PFSK-1 (cell line): ENCODE results near the gene PLA2R1.

Experiments
- FOXP2 ChIP-seq: optimal IDR thresholded peaks from 2 replicates; pipeline ENCODE3; 2011; ENCODE audit warnings: borderline replicate concordance, control low read depth, inconsistent platforms; ENCODE audit not compliant: insufficient read depth; ENCODE audit errors: extremely low read length, extremely low read depth
- POLR2AphosphoS5 ChIP-seq: IDR thresholded peaks from 2 replicates; pipeline ENCODE4 v1.6.1; 2012; ENCODE audit warnings: low read depth, mild to moderate bottlenecking, control low read depth, low read length, moderate library complexity
- SIN3A ChIP-seq: IDR thresholded peaks from 2 replicates; pipeline ENCODE4 v1.6.1; 2012; ENCODE audit warnings: mild to moderate bottlenecking, low read length, moderate library complexity, borderline replicate concordance; ENCODE audit not compliant: insufficient read depth
- TAF1 ChIP-seq: IDR thresholded peaks from 2 replicates; pipeline ENCODE4 v1.6.1; 2012; ENCODE audit warnings: low read length, control low read depth, borderline replicate concordance; ENCODE audit not compliant: insufficient read depth
- TF ChIP-seq, protein P1 (sequence below), 2 experiments: IDR thresholded peaks; 2 replicates each; pipeline versions ENCODE4 v1.6.1 to v1.8.0; 2011 to 2012; ENCODE audit warnings: low read depth in 2 of 2, low read length in 2 of 2, control low read depth in 1 of 2, inconsistent platforms in 1 of 2, mild to moderate bottlenecking in 1 of 2, moderate library complexity in 1 of 2; ENCODE audit not compliant: insufficient read depth in 1 of 2

DNA sequence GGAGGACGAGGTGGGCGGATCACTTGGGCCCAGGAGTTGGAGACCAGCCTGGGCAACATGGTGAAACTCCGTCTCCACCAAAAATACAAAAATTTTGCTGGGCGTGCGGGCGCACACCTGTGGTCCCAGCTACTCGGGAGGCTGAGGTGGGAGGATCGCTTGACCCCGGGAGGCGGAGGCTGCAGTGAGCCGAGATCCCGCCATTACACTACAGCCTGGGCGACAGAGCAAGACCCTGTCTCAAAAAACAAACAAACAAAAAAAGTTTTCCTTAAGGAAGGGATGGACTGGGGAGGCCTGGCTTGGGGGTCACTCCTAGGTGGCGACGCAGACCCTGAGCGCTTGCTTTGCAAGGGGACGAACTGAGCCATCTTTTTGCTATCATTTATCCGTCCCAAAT, 882 bp downstream of the PLA2R1 start:
- TF ChIP-seq POLR2AphosphoS5 (no peak), TAF1 (no peak), SIN3A (no peak), FOXP2 (no peak)
- TF ChIP-seq, protein P1, sequence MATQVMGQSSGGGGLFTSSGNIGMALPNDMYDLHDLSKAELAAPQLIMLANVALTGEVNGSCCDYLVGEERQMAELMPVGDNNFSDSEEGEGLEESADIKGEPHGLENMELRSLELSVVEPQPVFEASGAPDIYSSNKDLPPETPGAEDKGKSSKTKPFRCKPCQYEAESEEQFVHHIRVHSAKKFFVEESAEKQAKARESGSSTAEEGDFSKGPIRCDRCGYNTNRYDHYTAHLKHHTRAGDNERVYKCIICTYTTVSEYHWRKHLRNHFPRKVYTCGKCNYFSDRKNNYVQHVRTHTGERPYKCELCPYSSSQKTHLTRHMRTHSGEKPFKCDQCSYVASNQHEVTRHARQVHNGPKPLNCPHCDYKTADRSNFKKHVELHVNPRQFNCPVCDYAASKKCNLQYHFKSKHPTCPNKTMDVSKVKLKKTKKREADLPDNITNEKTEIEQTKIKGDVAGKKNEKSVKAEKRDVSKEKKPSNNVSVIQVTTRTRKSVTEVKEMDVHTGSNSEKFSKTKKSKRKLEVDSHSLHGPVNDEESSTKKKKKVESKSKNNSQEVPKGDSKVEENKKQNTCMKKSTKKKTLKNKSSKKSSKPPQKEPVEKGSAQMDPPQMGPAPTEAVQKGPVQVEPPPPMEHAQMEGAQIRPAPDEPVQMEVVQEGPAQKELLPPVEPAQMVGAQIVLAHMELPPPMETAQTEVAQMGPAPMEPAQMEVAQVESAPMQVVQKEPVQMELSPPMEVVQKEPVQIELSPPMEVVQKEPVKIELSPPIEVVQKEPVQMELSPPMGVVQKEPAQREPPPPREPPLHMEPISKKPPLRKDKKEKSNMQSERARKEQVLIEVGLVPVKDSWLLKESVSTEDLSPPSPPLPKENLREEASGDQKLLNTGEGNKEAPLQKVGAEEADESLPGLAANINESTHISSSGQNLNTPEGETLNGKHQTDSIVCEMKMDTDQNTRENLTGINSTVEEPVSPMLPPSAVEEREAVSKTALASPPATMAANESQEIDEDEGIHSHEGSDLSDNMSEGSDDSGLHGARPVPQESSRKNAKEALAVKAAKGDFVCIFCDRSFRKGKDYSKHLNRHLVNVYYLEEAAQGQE (IDR thresholded peaks at IDR 0.05; ENCODE audit: insufficient read depth in 1 of 2, low read depth in 2 of 2, low read length in 2 of 2) = no peak
